Loucy (cell line): ENCODE data around the gene CAMK1D.

Experiments
- EZH2phosphoT487 ChIP-seq: fragments of 200-600 bp; IDR thresholded peaks from 2 replicates; pipeline ENCODE4 v1.6.1; 2018; ENCODE audit warnings: antibody characterized with exemption, mild to moderate bottlenecking, moderate library complexity, borderline replicate concordance
- TF ChIP-seq, protein P1 (sequence below): fragments of 200-600 bp; sonication (generic); conservative IDR thresholded peaks from 2 replicates; pipeline ENCODE4 v1.5.1; 2014; ENCODE audit warnings: mild to moderate bottlenecking, antibody characterized with exemption, low read length

DNA sequence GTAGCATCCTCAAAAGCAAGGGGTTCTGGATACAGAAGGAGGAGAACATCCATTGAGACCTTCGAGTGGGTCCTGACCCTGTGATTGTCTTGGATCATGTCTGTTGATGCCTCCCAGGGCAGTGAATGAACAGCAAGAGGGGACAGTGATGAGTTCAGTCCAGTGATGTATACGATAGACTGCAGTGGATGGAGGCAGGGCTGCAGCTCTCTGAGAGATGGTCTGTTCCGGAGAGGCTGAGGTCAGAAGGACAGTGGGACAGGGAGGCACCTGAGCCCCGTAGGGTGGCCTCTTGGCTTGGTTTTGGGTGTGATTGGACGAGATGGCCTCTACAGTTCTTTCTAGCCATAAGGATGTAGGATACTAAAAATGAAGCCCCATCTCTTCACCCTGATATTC is 280.4 kb downstream of the CAMK1D start:
- no peak for TF ChIP-seq EZH2phosphoT487
- TF ChIP-seq, protein P1, sequence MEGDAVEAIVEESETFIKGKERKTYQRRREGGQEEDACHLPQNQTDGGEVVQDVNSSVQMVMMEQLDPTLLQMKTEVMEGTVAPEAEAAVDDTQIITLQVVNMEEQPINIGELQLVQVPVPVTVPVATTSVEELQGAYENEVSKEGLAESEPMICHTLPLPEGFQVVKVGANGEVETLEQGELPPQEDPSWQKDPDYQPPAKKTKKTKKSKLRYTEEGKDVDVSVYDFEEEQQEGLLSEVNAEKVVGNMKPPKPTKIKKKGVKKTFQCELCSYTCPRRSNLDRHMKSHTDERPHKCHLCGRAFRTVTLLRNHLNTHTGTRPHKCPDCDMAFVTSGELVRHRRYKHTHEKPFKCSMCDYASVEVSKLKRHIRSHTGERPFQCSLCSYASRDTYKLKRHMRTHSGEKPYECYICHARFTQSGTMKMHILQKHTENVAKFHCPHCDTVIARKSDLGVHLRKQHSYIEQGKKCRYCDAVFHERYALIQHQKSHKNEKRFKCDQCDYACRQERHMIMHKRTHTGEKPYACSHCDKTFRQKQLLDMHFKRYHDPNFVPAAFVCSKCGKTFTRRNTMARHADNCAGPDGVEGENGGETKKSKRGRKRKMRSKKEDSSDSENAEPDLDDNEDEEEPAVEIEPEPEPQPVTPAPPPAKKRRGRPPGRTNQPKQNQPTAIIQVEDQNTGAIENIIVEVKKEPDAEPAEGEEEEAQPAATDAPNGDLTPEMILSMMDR: no peak
